A673 (cell line): ENCODE results near the gene ZNF334. TPM values are rescaled to one million over a fixed set of nuclear protein-coding genes. Genes with fewer than 3 reads are reported as not detected.

Experiments
- BruUV-seq: library from RNA; stranded (reverse); fragments of 400-500 nt; replicated peaks from 2 replicates; lab custom pipeline; 2021; lab: Mats Ljungman, UMichigan
- CTCF ChIA-PET: fragments of 300-600 bp; sonication (Branson Sonifier 250); formaldehyde crosslinking; loops from one replicate; lab custom pipeline; 2022; ENCODE audit warnings: antibody characterized with exemption; lab: Charles Lee
- POLR2A ChIA-PET: fragments of 300-600 bp; sonication (Branson Sonifier 250); formaldehyde crosslinking; loops from one replicate; lab custom pipeline; 2022; ENCODE audit warnings: antibody characterized with exemption; ENCODE audit not compliant: low non-redundant PET; lab: Charles Lee
- DNase-seq: peaks from one replicate; pipeline ENCODE4 v3.0.0-alpha.2; 2015; ENCODE audit warnings: low spot score
- H3K27ac ChIP-seq: fragments of 200-600 bp; sonication (generic); 2 replicates; pipeline ENCODE4 v1.5.1; 2016; ENCODE audit warnings: mixed run types, low read depth, mild to moderate bottlenecking, mixed read lengths, antibody characterized with exemption, low read length; ENCODE audit not compliant: poor library complexity, severe bottlenecking
- H3K27me3 ChIP-seq: fragments of 200-600 bp; sonication (generic); replicated peaks from 2 replicates; pipeline ENCODE4 v1.6.1; 2017; ENCODE audit warnings: mixed run types, low read depth, mild to moderate bottlenecking, mixed read lengths, antibody characterized with exemption, low read length; ENCODE audit not compliant: insufficient read depth, poor library complexity
- H3K36me3 ChIP-seq: fragments of 200-600 bp; sonication (generic); 2 replicates; pipeline ENCODE4 v1.6.1; 2016; ENCODE audit warnings: mixed run types, mild to moderate bottlenecking, mixed read lengths, antibody characterized with exemption, low read length; ENCODE audit not compliant: insufficient read depth, poor library complexity, severe bottlenecking
- H3K4me1 ChIP-seq: fragments of 200-600 bp; sonication (generic); 2 replicates; pipeline ENCODE4 v1.6.1; 2017; ENCODE audit warnings: mixed run types, mild to moderate bottlenecking, mixed read lengths, antibody characterized with exemption, low read length; ENCODE audit not compliant: insufficient read depth, poor library complexity, severe bottlenecking
- H3K4me3 ChIP-seq: fragments of 200-600 bp; sonication (generic); 2 replicates; pipeline ENCODE4 v1.5.1; 2016; ENCODE audit warnings: low read depth, mixed run types, mild to moderate bottlenecking, mixed read lengths, low read length; ENCODE audit not compliant: poor library complexity, severe bottlenecking
- H3K9me3 ChIP-seq: fragments of 200-600 bp; sonication (generic); 2 replicates; pipeline ENCODE4 v1.6.1; 2016; ENCODE audit warnings: mixed run types, low read depth, mild to moderate bottlenecking, mixed read lengths, antibody characterized with exemption, low read length; ENCODE audit not compliant: poor library complexity, severe bottlenecking
- EZH2 ChIP-seq: fragments of 200-600 bp; sonication (generic); IDR thresholded peaks from 2 replicates; pipeline ENCODE4 v1.6.1; 2017; ENCODE audit warnings: borderline replicate concordance, low read depth, mild to moderate bottlenecking, mixed read lengths, antibody characterized with exemption, low read length; ENCODE audit not compliant: poor library complexity, severe bottlenecking
- intact Hi-C: fragments of 100-400 bp; cut with micrococcal nuclease; formaldehyde crosslinking; loops from one replicate; pipeline ENCODE4 v1.10.0; 2022; ENCODE audit not compliant: unreplicated experiment
- total RNA-seq: library from RNA; stranded (reverse); gene quantifications from 2 replicates; pipeline ENCODE4 v1.2.3, GENCODE V29; 2021
- TF ChIP-seq, protein P1 (sequence below): fragments of 300-800, 200-600 bp; sonication (generic); conservative IDR thresholded peaks from 2 replicates; pipeline ENCODE4 v1.5.1; 2017; ENCODE audit warnings: low read depth, mild to moderate bottlenecking, antibody characterized with exemption, low read length, moderate library complexity, mixed read lengths

The ZNF334 gene
- total RNA-seq, 1 experiment from 2014 or later: 4.5 TPM

DNA sequence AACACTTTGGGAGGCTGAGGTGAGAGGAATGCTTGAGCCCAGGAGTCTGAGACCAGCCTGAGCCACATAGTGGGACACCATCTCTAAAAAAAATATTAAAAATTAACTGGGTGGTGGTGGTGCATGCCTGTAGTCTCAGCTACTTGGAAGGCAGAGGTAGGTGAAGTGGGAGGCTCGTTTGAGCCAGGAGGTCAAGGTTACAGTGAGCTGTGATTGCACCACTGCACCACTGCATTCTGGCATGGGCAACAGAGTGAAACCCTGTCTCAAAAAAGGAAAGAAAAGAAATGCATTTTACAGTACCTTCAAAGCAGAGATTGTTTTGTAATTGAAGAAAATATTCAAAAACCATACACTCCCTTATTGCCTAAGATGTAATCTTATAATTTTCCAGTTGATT is 30.6 kb upstream of the ZNF334 start:
- H3K4me1 ChIP-seq: no peaks in the 10 kb centered on the region
- ChIA-PET POLR2A (no interaction called here), CTCF (no interaction called here)
- H3K9me3 ChIP-seq: no peaks in the 10 kb centered on the region
- TF ChIP-seq, protein P1, sequence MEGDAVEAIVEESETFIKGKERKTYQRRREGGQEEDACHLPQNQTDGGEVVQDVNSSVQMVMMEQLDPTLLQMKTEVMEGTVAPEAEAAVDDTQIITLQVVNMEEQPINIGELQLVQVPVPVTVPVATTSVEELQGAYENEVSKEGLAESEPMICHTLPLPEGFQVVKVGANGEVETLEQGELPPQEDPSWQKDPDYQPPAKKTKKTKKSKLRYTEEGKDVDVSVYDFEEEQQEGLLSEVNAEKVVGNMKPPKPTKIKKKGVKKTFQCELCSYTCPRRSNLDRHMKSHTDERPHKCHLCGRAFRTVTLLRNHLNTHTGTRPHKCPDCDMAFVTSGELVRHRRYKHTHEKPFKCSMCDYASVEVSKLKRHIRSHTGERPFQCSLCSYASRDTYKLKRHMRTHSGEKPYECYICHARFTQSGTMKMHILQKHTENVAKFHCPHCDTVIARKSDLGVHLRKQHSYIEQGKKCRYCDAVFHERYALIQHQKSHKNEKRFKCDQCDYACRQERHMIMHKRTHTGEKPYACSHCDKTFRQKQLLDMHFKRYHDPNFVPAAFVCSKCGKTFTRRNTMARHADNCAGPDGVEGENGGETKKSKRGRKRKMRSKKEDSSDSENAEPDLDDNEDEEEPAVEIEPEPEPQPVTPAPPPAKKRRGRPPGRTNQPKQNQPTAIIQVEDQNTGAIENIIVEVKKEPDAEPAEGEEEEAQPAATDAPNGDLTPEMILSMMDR: no peak
- TF ChIP-seq EZH2: no peak
- no peak overlapping the region for H3K27ac ChIP-seq
- no peaks in the 10 kb centered on the region for H3K36me3 ChIP-seq
- DNase-seq: no peak
- intact Hi-C loops: no loop called here
- no TSS peak for BruUV-seq
- peaks cover 43% of the 10 kb centered on the region for H3K27me3 ChIP-seq
- no peak overlapping the region for H3K4me3 ChIP-seq

GRCh38 chr20:46543033-46543432 is 29.7 kb upstream of the ZNF334 start:
- H3K36me3 ChIP-seq: no peaks in the 10 kb centered on the region
- H3K4me1 ChIP-seq: no peaks in the 10 kb centered on the region
- peaks cover 51% of the 10 kb centered on the region for H3K27me3 ChIP-seq
- DNase-seq: no peak
- POLR2A ChIA-PET: no interaction called here
- intact Hi-C loops: no loop called here
- no peaks in the 10 kb centered on the region for H3K9me3 ChIP-seq
- no TSS peak for BruUV-seq
- CTCF ChIA-PET: no interaction called here
- H3K27ac ChIP-seq: no peak overlapping the region
- TF ChIP-seq EZH2: no peak
- TF ChIP-seq, protein P1: no peak
- H3K4me3 ChIP-seq: no peak overlapping the region

DNA sequence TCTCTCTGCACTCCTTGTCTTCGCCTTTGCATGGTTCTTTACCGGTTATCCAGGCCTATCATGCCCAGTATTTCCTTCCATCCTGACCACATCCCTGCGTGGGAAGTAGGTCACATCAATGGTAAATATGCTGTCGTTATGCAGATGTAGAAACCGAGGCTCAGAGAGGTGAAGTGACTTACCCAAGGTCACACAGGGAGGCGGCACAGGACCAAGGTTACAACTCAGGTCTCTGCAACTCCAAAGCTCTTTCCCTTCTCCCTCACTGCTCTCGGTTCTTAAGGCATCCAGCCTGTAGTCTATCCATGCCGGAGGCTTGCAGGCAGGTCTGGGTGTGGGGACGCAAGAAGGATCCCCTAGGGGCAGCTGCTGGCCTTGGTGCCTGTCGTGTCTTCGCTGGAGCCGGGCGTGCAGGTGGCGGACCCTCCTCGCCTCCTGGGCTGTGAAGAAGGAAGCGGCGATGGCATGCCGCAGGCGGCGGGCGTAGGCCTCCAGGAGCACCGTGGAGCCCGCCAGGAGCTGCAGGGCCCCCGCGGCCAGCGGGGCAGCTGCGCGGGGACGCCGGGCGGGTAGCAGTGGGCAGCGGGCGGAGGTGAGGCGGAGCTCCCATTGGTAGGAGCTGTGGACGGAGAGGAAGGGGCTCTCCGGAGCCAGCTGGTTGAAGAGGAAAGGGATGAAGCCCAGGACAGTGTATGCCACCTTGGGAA is 28.0 kb upstream of the ZNF334 start:
- Histone ChIP-seq H3K9me3 (no peaks in the 10 kb centered on the region), H3K27me3 (peaks cover 58% of the 10 kb centered on the region), H3K27ac (no peak overlapping the region), H3K4me3 (no peak overlapping the region), H3K4me1 (no peaks in the 10 kb centered on the region), H3K36me3 (no peaks in the 10 kb centered on the region)
- BruUV-seq: no TSS peak
- ChIA-PET POLR2A (no interaction called here), CTCF (no interaction called here)
- DNase-seq: no peak
- TF ChIP-seq EZH2: no peak
- TF ChIP-seq, protein P1: no peak
- intact Hi-C loops: no loop called here
